Dedifferentiated amniotic fluid mesenchymal stem cell (primary cell): ENCODE measurements around the gene PRR27.
"Not testable (repeated sequence)": the region's sequence is repeated elsewhere in the genome, so short reads cannot be mapped to it uniquely, and the experiment has no call there.

Experiments used
- DNase-seq: peaks from one replicate; pipeline ENCODE4 v3.0.0-alpha.2; 2016; ENCODE audit errors: extremely low spot score

Gene PRR27

DNA sequence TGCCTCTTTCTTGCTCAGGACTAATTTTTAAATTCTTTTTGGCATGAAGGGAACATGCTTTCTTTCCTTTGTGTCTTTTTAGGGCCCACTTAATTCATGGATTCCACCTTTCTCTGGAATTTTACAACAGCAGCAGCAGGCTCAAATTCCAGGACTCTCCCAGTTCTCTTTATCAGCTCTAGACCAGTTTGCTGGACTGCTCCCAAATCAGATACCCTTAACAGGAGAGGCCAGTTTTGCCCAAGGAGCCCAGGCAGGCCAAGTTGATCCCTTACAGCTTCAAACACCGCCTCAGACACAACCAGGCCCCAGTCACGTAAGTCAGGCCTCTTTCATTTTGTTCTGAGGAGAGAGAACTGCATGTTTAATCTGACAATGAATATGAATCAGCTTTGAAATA, 43.8 kb downstream of the PRR27 start:
- no peak for DNase-seq

DNA sequence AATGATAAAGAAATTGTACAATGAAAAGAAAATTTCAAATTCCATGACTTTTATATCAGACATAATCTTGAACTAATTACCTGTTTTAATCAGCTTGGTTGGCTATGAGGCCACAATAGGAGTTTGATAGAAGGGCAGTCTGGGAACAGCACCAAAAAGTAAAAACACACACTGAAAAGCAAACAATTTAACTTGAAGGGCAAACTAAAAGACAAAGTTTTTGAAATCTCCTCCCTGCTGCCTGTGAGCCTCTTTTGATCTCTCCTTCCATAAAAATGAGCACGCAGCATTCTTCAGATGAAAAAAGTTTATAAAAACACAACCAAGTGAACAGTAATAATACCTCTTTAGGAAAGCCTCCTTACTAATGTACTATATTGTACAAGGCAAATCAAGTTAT, 49.6 kb downstream of the PRR27 start:
- DNase-seq = no peak

DNA sequence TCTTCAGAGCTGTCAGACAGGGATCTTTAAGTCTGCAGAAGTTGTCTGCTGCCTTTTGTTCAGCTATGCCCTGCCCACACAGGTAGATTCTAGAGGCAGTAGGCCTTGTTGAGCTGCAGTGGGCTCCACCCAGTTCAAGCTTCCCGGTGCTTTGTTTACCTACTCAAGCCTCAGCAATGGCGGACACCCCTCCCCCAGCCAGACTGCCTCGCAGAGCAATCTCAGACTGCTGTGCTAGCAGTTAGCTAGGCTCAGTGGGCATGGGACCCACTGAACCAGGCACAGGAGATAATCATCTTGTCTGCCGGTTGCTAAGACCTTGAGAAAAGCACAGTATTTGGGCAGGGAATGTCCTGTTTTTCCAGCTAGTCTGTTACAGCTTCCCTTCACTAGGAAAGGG, 58.7 kb downstream of the PRR27 start:
- DNase-seq = not testable (repeated sequence)
